CD4-positive, alpha-beta T cell (primary cell): ENCODE measurements around the gene TMC4. TPM values are rescaled to one million over a fixed set of nuclear protein-coding genes. Genes with fewer than 3 reads are reported as not detected.

Source experiments
- ATAC-seq: fragments of 200-7000 bp; cut with Tn5 transposase; one replicate; pipeline ENCODE4 v1.10.0; 2022; ENCODE audit warnings: mild to moderate bottlenecking; ENCODE audit not compliant: poor library complexity
- CTCF ChIA-PET: fragments of 350-600 bp; sonication (Branson Sonifier 250); formaldehyde crosslinking; loops from one replicate; lab custom pipeline; 2021; ENCODE audit warnings: antibody characterized with exemption, inconsistent platforms; lab: Charles Lee
- POLR2A ChIA-PET: fragments of 350-600 bp; sonication (Branson Sonifier 250); formaldehyde crosslinking; loops from one replicate; lab custom pipeline; 2021; ENCODE audit warnings: antibody characterized with exemption, inconsistent platforms; lab: Charles Lee
- DNase-seq, 14 experiments: peaks; one replicate each; pipeline ENCODE4 v3.0.0-alpha.2; 2013 to 2020; ENCODE audit warnings: mixed read lengths in 2 of 14
- H3K27ac ChIP-seq, 2 donors: one replicate each; pipeline versions ENCODE4 v1.5.1 to v1.7.0; 2013; ENCODE audit warnings: low read length in 2 of 2, low read depth in 1 of 2, mild to moderate bottlenecking in 1 of 2
- H3K27me3 ChIP-seq, 2 experiments: 1 replicate in 1 of 2; 2 replicates in 1 of 2; pipeline versions ENCODE4 v1.6.1 to v1.7.0; 2013; ENCODE audit warnings: low read length in 2 of 2, control low read depth in 1 of 2, mild to moderate bottlenecking in 1 of 2, moderate library complexity in 1 of 2; ENCODE audit not compliant: insufficient read depth in 2 of 2, control insufficient read depth in 1 of 2
- H3K36me3 ChIP-seq: one replicate; pipeline ENCODE4 v1.6.1; 2013; ENCODE audit warnings: low read length, control low read depth; ENCODE audit not compliant: insufficient read depth
- H3K4me1 ChIP-seq: one replicate; pipeline ENCODE4 v1.6.1; 2013; ENCODE audit warnings: low read length, control low read depth; ENCODE audit not compliant: insufficient read depth
- H3K4me3 ChIP-seq: one replicate; pipeline ENCODE4 v1.5.1; 2013; ENCODE audit warnings: mild to moderate bottlenecking, low read length, moderate library complexity
- H3K9me3 ChIP-seq, 2 experiments: 1 replicate in 1 of 2; 2 replicates in 1 of 2; pipeline versions ENCODE4 v1.6.1 to v1.7.0; 2013; ENCODE audit warnings: low read length in 2 of 2, mild to moderate bottlenecking in 2 of 2, control low read depth in 1 of 2, moderate library complexity in 1 of 2; ENCODE audit not compliant: control insufficient read depth in 1 of 2, insufficient read depth in 1 of 2
- H3K27ac Mint-ChIP-seq: one replicate; pipeline ENCODE4 v1.8.0; 2020; ENCODE audit warnings: mixed read lengths
- H3K27me3 Mint-ChIP-seq: one replicate; pipeline ENCODE4 v1.8.0; 2021; ENCODE audit warnings: mixed read lengths
- H3K36me3 Mint-ChIP-seq: one replicate; pipeline ENCODE4 v1.8.0; 2021; ENCODE audit warnings: low read depth, mixed read lengths
- H3K4me1 Mint-ChIP-seq: one replicate; pipeline ENCODE4 v1.8.0; 2021; ENCODE audit warnings: low read depth, mixed read lengths
- H3K4me3 Mint-ChIP-seq: one replicate; pipeline ENCODE4 v1.8.0; 2020; ENCODE audit warnings: mild to moderate bottlenecking, mixed read lengths
- H3K9me3 Mint-ChIP-seq: one replicate; pipeline ENCODE4 v1.8.0; 2020; ENCODE audit warnings: mixed read lengths
- CTCF ChIP-seq: fragments of 200-600 bp; IDR thresholded peaks from one replicate; pipeline ENCODE4 v1.8.0; 2022; ENCODE audit warnings: antibody characterized with exemption, mild to moderate bottlenecking
- intact Hi-C, 2 experiments: fragments of 100-400 bp; cut with DNase I in 1 of 2; cut with micrococcal nuclease in 1 of 2; formaldehyde crosslinking; loops; one replicate each; pipeline versions ENCODE4 v1.15.1 to v1.9.0; 2023 to 2025; cut with DNase I, micrococcal nuclease
- total RNA-seq, 174 experiments: library from RNA in 2 of 174; stranded (reverse) in 2 of 174; gene quantifications; one replicate each; pipeline ENCODE4 v1.2.3 and lab custom pipeline; 2021 to 2026

Gene TMC4
- total RNA-seq, 2 experiments from 2014 or later, result 0.84 to 1.5 TPM

DNA sequence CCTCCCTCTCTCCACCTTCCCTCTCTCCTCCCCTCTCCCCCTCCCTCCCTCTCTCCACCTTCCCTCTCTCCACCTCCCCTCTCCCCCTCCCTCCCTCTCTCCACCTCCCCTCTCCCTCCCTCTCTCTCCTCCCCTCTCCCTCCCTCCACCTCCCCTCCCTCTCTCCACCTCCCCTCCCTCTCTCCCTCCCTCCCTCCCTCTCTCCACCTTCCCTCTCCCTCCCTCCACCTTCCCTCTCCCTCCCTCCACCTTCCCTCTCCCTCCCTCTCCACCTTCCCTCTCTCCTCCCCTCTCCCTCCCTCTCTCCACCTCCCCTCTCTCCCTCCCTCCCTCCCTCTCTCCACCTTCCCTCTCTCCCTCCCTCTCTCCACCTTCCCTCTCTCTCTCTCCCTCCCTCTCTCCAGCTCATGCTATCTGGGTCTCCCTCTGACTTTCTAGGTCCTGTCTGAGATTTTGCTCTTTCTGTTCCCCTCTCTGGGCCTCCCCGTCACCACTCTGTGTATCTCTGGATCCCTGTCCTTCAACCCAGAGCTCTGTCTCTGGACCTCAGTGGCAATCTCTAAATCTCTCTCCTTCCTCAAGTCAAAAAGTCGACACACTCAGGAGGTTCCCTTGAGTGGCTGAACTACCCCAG is 38.9 kb downstream of the TMC4 start:
- POLR2A ChIA-PET, result interaction anchor here (0.7 kb wide), 1 partner anchor 58 kb away, joined by 3 read pairs; no protein-coding TSS in a partner anchor
- DNase-seq, result no peak

GRCh38 chr19:54133312-54133956 is 39.5 kb downstream of the TMC4 start:
- H3K9me3 Mint-ChIP-seq, result no peaks in the 10 kb centered on the region
- H3K27ac ChIP-seq, result peak overlapping the region in 1 of 2 donors; percentile 1

More for the DNA sequence above, 38.9 kb downstream of the TMC4 start:
- Histone ChIP-seq H3K27me3 (no peaks in the 10 kb centered on the region), H3K4me3 (no peak overlapping the region), H3K9me3 (peaks cover 0 to 7% of the 10 kb centered on the region in 2 experiments), H3K4me1 (peaks cover 26% of the 10 kb centered on the region), H3K27ac (peak overlapping the region in 1 of 2 donors; percentile 1), H3K36me3 (peaks cover 19% of the 10 kb centered on the region)
- intact Hi-C loops, result no loop called here
- Mint-ChIP-seq H3K36me3 (peaks cover 20% of the 10 kb centered on the region), H3K4me1 (peaks cover 24% of the 10 kb centered on the region), H3K27me3 (no peaks in the 10 kb centered on the region), H3K9me3 (no peaks in the 10 kb centered on the region), H3K27ac (peak overlapping the region; percentile 61), H3K4me3 (no peak overlapping the region)
- no peak for ATAC-seq
- no peak for TF ChIP-seq CTCF
- CTCF ChIA-PET, result no interaction called here

GRCh38 chr19:54129617-54129996 is 43.4 kb downstream of the TMC4 start:
- ChIA-PET POLR2A (no interaction called here), CTCF (no interaction called here)
- peaks cover 4% of the 10 kb centered on the region for H3K4me1 ChIP-seq
- no peak overlapping the region for H3K27ac ChIP-seq
- ATAC-seq, result no peak
- peaks cover 0 to 7% of the 10 kb centered on the region in 2 experiments for H3K9me3 ChIP-seq
- no peaks in the 10 kb centered on the region for H3K4me1 Mint-ChIP-seq
- H3K4me3 ChIP-seq, result no peak overlapping the region
- intact Hi-C loops, result no loop called here
- no peak for TF ChIP-seq CTCF
- H3K27me3 Mint-ChIP-seq, result no peaks in the 10 kb centered on the region
- peaks cover 40% of the 10 kb centered on the region for H3K36me3 Mint-ChIP-seq
- DNase-seq, result no peak
- no peak overlapping the region for H3K4me3 Mint-ChIP-seq
- H3K9me3 Mint-ChIP-seq, result no peaks in the 10 kb centered on the region
- no peaks in the 10 kb centered on the region for H3K27me3 ChIP-seq
- no peak overlapping the region for H3K27ac Mint-ChIP-seq
- peaks cover 60% of the 10 kb centered on the region for H3K36me3 ChIP-seq

More at GRCh38 chr19:54133312-54133956, 39.5 kb downstream of the TMC4 start:
- Mint-ChIP-seq H3K36me3 (peaks cover 22% of the 10 kb centered on the region), H3K4me1 (peaks cover 17% of the 10 kb centered on the region), H3K27me3 (no peaks in the 10 kb centered on the region), H3K4me3 (no peak overlapping the region), H3K27ac (no peak overlapping the region)
- ChIA-PET CTCF (no interaction called here), POLR2A (no interaction called here)
- DNase-seq, result peak in 2 of 14 experiments; percentile 72 to 85
- peaks cover 0 to 7% of the 10 kb centered on the region in 2 experiments for H3K9me3 ChIP-seq
- no peak for TF ChIP-seq CTCF
- H3K27me3 ChIP-seq, result no peaks in the 10 kb centered on the region
- intact Hi-C loops, result no loop called here
- H3K4me1 ChIP-seq, result peaks cover 20% of the 10 kb centered on the region
- H3K36me3 ChIP-seq, result peaks cover 25% of the 10 kb centered on the region
- no peak overlapping the region for H3K4me3 ChIP-seq
- no peak for ATAC-seq
